PC-3 (cell line): ENCODE data around the gene NOP10.

Experiments
- CTCF ChIP-seq: fragments of 300-600 bp; sonication (generic); conservative IDR thresholded peaks from 2 replicates; pipeline ENCODE4 v1.5.1; 2017; ENCODE audit warnings: antibody characterized with exemption, low read depth, mild to moderate bottlenecking, low read length
- EZH2 ChIP-seq: fragments of 300-600 bp; sonication (generic); IDR thresholded peaks from one replicate; pipeline ENCODE4 v1.6.1; 2017; ENCODE audit warnings: antibody characterized with exemption, mild to moderate bottlenecking, low read length; ENCODE audit not compliant: unreplicated experiment
- EZH2phosphoT487 ChIP-seq: fragments of 300-600 bp; sonication (generic); IDR thresholded peaks from 2 replicates; pipeline ENCODE4 v1.6.1; 2018; ENCODE audit warnings: mild to moderate bottlenecking, antibody characterized with exemption, low read length, borderline replicate concordance

- TF ChIP-seq CTCF (no peak), EZH2 (no peak), EZH2phosphoT487 (no peak)
Measured at GRCh38 chr15:34361278-34361677, 18.3 kb upstream of the NOP10 start.
